Thoracic aorta (tissue), 2 donors: ENCODE results near the gene MYL7. TPM values are rescaled to one million over a fixed set of nuclear protein-coding genes. Genes with fewer than 3 reads are reported as not detected.

Experiments
- ATAC-seq: fragments of 150-250 bp; one replicate; pipeline ENCODE4 v1.8.0; 2017; ENCODE audit warnings: low read depth; ENCODE audit not compliant: insufficient number of reproducible peaks, low FRiP score
- DNase-seq: peaks from one replicate; pipeline ENCODE4 v3.0.0-alpha.2; 2020; ENCODE audit warnings: low spot score
- H3K27ac ChIP-seq, 2 donors: fragments of 200-600 bp; sonication (generic); 1 replicate in 1 of 2; 2 replicates in 1 of 2; pipeline ENCODE4 v1.5.1; 2016; ENCODE audit warnings: mild to moderate bottlenecking in 2 of 2, moderate library complexity in 2 of 2
- H3K27me3 ChIP-seq: fragments of 200-600 bp; sonication (generic); replicated peaks from 2 replicates; pipeline ENCODE4 v1.6.0; 2016; ENCODE audit warnings: mild to moderate bottlenecking; ENCODE audit not compliant: insufficient read depth
- H3K36me3 ChIP-seq: fragments of 200-600 bp; sonication (generic); one replicate; pipeline ENCODE4 v1.5.1; 2016
- H3K4me1 ChIP-seq, 2 donors: fragments of 200-600 bp; sonication (generic); 1 replicate in 1 of 2; 2 replicates in 1 of 2; pipeline versions ENCODE4 v1.5.1 to v1.6.0; 2016; ENCODE audit warnings: low read depth in 2 of 2, mild to moderate bottlenecking in 1 of 2; ENCODE audit not compliant: control insufficient read depth in 1 of 2
- H3K4me3 ChIP-seq: fragments of 200-600 bp; sonication (generic); 2 replicates; pipeline ENCODE4 v1.5.1; 2016; ENCODE audit warnings: mild to moderate bottlenecking
- H3K9me3 ChIP-seq: fragments of 200-600 bp; sonication (generic); 2 replicates; pipeline ENCODE4 v1.5.1; 2016
- total RNA-seq, 2 donors: library from RNA; depleted of rRNA; stranded (reverse); fragments of >200 nt; gene quantifications; one replicate each; pipeline versions ENCODE4 v1.1.0 to v1.2.3, GENCODE V29; 2016
- TF ChIP-seq, protein P1 (sequence below): fragments of 200-600 bp; sonication (generic); IDR thresholded peaks from one replicate; pipeline ENCODE4 v1.5.1; 2019; ENCODE audit warnings: antibody characterized with exemption

Gene MYL7
- total RNA-seq, 2 donors from 2014 or later = not detected

DNA sequence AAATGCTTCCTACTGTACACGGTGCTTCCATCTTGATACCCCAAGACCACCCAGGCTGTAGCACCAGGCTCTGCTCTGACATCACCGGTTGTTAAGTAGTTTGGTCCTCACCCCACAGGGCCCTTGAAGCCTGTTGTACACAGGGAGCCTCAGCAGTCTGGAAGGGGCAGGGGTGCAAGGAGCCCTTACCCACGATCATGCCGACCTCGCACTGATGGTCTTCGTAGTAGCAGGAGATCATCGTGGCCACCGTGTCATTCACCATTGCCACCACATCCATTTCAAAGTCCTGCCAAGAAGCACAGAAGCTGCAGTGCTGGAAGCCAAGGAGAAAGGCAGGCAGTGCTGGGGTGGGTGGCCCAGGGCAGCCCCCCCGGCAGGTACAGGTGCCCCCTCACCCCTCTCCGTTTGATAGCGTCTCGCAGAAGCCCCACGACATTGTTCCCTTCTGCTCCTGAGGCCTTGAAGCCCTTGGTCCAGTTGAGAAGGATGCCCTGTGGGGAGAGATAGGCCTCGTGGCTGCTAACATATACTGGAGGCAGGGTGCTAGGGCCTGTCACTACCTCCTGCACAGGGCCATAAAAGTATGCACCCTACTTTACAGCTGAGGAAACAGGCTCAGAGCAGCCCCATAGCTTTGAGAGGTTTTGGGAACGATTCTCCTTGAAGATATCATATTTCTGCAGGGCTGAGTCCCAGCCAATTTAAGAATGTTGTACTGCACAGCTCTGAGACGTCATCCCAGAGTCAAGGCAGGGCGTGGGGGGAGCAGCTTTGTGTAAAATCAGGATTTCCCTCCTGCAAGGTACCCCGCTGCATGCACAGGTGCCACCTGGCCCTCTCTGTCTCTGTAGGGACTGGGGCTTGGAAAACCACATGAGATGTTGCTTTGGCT is 8.7 kb upstream of the MYL7 start:
- Histone ChIP-seq H3K27ac (no peak overlapping the region), H3K4me1 (peaks cover 6 to 14% of the 10 kb centered on the region in 2 donors), H3K36me3 (no peaks in the 10 kb centered on the region), H3K4me3 (no peak overlapping the region), H3K27me3 (no peaks in the 10 kb centered on the region), H3K9me3 (no peaks in the 10 kb centered on the region)
- ATAC-seq (no peak), DNase-seq (no peak)
- TF ChIP-seq, protein P1, sequence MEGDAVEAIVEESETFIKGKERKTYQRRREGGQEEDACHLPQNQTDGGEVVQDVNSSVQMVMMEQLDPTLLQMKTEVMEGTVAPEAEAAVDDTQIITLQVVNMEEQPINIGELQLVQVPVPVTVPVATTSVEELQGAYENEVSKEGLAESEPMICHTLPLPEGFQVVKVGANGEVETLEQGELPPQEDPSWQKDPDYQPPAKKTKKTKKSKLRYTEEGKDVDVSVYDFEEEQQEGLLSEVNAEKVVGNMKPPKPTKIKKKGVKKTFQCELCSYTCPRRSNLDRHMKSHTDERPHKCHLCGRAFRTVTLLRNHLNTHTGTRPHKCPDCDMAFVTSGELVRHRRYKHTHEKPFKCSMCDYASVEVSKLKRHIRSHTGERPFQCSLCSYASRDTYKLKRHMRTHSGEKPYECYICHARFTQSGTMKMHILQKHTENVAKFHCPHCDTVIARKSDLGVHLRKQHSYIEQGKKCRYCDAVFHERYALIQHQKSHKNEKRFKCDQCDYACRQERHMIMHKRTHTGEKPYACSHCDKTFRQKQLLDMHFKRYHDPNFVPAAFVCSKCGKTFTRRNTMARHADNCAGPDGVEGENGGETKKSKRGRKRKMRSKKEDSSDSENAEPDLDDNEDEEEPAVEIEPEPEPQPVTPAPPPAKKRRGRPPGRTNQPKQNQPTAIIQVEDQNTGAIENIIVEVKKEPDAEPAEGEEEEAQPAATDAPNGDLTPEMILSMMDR = no peak

DNA sequence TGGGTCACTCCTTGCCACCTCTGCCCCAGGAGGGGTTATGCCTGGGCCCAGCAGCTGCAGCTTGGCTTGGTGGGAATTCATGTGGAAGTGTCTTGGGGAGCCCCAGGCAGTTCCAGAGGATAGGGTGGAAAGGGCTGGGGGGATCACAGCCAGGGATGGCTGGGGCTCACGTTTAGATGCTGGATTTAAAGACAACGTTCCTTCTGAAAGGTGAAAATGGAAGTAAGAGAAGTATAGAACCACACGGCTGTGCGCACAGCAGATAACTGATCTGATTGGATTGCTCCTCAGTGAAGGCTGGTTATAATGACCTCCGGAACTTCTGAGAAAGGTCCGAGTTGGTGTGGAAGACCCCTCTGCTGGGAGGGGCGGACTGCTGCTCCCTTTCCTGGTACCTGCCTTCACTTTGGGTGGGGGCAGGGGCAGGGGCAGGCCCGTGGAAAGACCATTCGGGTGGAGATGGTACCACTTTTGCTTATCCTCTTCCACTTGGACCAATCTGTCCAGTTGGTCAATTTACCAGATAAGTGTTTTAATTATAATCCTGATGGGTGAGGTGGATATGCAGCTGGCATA is 7.9 kb upstream of the MYL7 start:
- TF ChIP-seq, protein P1 = no peak
- DNase-seq (no peak), ATAC-seq (no peak)
- Histone ChIP-seq H3K4me3 (no peak overlapping the region), H3K36me3 (no peaks in the 10 kb centered on the region), H3K9me3 (no peaks in the 10 kb centered on the region), H3K4me1 (peaks cover 6 to 14% of the 10 kb centered on the region in 2 donors), H3K27me3 (no peaks in the 10 kb centered on the region), H3K27ac (no peak overlapping the region)

DNA sequence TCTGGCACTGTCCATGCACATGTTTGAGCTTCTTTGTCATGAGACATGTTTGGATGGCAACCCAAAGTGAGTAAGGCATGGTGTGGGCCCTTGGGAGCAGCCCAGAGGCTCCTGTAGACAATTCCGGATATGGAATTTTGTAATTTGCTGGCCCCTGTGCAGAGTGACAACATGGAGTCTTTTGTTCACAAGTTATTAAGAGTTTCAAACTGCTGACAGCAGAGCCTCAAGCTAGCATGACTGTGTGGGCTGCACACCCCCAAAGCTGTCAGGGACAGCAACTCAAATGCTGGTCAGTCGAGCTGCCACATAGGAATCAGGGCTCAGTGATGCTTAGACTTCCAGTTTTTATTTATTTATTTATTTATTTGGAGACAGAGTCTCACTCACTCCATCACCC is 7.0 kb upstream of the MYL7 start:
- H3K4me1 ChIP-seq = peaks cover 6 to 14% of the 10 kb centered on the region in 2 donors
- H3K36me3 ChIP-seq = no peaks in the 10 kb centered on the region
- TF ChIP-seq, protein P1 = no peak
- H3K27me3 ChIP-seq = no peaks in the 10 kb centered on the region
- no peak for DNase-seq
- ATAC-seq = no peak
- no peaks in the 10 kb centered on the region for H3K9me3 ChIP-seq
- H3K4me3 ChIP-seq = no peak overlapping the region
- no peak overlapping the region for H3K27ac ChIP-seq

DNA sequence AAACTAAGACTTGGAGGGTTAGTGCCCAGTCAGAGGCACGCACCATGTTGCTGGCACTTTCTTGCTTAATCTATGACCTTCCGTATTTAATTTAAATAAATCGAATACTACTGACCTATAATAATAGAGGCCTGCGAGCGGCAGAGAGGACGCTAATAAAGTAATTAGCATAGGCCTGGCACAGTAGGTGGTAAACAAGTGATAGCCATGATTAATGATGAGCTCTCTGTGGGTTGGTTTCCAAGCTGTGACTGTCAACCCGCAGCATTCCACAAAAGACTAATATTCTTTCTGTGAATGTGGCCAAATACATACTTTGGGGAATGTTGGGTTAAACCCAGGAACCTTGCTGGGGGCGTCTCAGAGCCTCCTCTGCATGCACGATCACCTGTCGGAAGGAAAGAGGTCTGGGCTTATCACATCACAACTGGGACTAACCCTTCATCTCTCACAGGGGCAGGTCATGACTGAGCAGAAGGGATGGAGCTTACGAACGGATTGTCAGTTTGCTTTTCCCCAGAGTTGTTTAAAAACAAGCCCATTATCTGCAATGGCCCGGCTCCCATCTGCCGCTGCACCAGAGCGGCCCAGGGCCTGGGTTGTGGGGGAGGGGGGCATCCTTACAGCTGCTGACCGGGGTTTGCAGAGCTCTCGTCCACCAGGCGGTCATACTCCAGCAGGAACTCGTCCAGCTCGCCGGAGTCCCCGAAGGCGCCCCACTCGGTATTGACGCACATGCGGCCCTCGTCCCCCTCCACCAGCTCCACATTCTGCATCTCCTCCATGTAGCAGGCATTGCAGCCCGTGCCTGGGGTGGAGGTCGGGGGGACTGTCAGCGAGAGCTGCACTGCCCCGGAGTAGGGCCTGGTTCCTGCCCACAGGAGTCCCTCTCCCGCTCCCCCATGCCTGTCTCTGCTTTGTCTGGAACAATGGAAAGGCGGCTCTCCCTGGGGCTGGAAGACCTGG is 6.2 kb upstream of the MYL7 start:
- Histone ChIP-seq H3K36me3 (no peaks in the 10 kb centered on the region), H3K27ac (no peak overlapping the region), H3K4me3 (no peak overlapping the region), H3K27me3 (no peaks in the 10 kb centered on the region), H3K4me1 (peaks cover 6 to 14% of the 10 kb centered on the region in 2 donors), H3K9me3 (no peaks in the 10 kb centered on the region)
- TF ChIP-seq, protein P1 = no peak
- DNase-seq = no peak
- ATAC-seq = no peak
